ENCODE results near the gene TP53BP2.

DNA sequence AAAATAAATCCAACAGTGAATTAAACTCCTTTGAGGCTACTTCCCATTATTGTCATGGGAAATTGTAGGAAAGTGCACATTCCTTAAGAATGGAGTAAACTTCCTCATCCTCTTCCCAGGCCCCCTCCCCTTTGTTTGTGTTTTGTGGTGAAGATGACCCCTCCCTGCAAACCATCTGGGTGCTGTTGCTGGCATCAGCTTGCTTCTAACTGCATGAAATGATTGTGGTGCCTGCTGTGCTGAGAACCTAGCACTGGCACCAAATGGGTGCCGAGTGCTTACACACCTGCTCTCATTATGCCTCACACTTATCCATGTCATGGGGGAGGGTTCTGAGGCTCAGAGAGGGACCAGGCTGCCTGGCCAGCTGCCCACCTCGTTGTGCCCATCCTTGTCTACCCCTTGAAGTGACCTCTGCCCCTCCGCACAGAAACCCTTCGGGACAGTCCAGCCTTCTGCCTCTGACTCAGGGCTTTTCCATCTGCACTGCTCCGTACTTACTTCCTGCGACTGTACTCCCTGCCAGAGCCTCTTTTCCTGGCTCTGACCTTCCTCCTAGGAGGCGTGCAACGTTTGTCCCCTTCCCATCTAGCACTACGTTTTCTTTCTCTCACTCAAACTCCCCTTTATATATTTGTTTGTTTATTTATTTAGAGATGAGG, 102.8 kb downstream of the TP53BP2 start:
- TF ChIP-seq, protein P1, sequence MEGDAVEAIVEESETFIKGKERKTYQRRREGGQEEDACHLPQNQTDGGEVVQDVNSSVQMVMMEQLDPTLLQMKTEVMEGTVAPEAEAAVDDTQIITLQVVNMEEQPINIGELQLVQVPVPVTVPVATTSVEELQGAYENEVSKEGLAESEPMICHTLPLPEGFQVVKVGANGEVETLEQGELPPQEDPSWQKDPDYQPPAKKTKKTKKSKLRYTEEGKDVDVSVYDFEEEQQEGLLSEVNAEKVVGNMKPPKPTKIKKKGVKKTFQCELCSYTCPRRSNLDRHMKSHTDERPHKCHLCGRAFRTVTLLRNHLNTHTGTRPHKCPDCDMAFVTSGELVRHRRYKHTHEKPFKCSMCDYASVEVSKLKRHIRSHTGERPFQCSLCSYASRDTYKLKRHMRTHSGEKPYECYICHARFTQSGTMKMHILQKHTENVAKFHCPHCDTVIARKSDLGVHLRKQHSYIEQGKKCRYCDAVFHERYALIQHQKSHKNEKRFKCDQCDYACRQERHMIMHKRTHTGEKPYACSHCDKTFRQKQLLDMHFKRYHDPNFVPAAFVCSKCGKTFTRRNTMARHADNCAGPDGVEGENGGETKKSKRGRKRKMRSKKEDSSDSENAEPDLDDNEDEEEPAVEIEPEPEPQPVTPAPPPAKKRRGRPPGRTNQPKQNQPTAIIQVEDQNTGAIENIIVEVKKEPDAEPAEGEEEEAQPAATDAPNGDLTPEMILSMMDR (conservative IDR thresholded peaks at IDR 0.05): no peak
- no peak for TF ChIP-seq ZFX (IDR thresholded peaks at IDR 0.05)

All from C4-2B (cell line).